NCI-H69 (cell line): ENCODE results near the gene FARSA.
"Not testable (repeated sequence)": the region's sequence is repeated elsewhere in the genome, so short reads cannot be mapped to it uniquely, and the experiment has no call there.

ENCODE experiments used
- DNase-seq: peaks from one replicate; lab custom pipeline; 2025; lab: John Stamatoyannopoulos, UW

FARSA gene

DNA sequence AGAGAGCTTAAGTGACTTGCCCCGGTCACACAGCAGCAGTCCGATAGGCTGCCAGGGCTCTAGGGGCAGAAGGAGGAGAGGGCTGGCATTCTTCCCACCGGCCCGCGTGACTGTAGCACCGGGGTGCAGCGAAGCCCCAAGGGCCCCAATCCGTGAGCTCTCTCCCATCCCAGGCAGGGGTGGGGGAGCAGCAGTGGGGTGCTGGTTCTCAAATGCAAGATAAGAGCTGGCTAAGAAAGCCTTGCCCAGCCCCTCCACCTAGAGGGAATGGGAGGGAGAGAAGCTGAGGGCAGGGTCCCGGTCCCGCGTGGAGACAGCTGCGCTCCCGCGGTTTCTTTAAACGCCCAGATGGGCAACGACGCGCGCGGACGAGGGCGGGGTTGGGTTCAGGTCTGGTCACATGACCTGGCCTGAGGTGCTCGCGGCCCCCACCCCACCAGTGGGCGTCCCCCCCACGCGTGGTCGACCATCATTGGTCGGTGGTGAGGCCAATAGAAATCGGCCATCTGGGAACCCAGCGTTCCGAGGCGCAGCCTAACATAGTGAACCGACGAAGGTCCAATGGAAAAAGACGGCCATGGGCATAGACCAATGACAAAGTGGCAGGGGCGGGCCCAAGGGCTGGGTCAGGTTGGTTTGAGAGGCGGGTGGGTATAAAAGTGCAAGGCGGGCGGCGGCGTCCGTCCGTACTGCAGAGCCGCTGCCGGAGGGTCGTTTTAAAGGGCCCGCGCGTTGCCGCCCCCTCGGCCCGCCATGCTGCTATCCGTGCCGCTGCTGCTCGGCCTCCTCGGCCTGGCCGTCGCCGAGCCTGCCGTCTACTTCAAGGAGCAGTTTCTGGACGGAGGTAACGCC is 4.6 kb upstream of the FARSA start, which contains the start of gene CALR:
Gene CALR (plus strand): TSS at position 683 of the 852 bp plus-strand sequence. CDS start 71 bp downstream, at position 754.
- DNase-seq = peak; percentile 100

DNA sequence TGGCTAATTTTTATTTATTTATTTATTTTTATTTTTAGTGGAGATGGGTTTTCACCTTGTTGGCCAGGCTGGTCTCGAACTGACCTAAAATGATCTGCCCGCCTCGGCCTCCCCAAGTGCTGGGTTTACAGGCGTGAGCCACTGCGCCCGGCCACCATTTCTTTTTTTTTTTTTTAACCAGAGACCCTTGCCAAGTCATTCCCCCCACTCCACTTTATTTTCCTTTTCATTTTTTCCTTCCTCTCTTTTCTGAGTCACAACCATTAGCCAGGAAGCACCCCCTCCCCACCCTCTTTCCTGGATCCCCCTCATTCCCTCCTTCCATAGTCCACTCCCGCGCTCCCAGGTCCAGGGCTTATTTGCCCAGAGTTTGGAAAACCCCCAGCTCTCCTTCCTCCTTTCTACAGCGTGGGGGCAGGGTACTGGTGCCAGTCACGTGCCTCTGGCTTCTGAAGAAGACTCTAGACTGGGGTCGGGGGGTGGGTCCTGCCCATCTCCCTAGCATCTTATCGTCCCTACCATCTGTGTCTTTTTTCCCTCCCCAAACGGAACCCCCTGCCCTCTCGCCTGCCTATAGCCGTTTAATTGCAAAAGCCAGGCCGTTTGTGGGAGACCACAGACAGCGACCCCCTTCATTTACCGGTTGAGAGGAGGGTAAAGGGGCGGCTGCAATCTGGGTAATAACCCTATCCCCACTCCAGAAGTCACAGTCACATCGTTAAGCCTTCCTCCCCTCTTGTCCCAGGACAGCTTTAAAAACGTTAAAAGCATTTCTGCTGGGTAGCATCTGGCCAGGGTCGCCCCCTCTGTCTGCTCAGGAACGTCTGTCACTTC is 3.8 kb upstream of the FARSA start:
- peak; percentile 93 for DNase-seq

DNA sequence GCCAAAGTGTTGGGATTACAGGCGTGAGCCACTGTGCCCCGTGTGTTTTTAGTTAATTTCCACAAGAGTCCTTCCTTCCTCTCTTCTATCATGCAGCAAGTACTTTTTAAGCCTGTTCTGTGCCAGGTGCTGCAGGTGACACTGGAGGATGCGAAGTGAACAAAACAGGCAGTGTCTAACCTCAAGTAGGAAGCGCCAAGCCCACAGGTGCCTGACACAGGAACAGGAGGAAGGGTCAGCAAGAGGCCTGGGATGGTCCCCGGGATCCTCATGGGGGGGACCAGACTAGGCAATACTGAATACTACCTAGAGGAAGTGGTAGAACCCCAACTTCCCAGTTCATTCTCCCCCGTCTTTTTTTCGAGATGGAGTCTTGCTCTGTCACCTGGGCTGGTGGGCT is 3.1 kb upstream of the FARSA start:
- DNase-seq = peak; percentile 44

DNA sequence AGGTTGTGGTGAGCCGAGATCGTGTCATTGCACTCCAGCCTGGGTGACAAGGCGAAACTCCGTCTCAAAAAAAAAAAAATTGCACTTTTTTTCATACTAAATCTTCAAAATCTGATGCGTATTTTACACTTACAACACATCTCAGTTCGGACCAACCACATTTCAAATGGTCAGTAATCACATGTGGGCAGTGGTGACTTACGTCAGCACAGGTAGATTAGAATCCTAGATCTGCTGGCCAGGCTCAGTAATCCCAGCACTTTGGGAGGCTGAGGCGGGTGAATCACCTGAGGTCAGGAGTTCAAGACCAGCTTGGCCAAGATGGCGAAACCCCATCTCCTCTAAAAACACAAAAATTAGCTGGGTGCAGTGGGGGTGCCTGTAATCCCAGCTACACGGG is 1.6 kb upstream of the FARSA start:
- no peak for DNase-seq

DNA sequence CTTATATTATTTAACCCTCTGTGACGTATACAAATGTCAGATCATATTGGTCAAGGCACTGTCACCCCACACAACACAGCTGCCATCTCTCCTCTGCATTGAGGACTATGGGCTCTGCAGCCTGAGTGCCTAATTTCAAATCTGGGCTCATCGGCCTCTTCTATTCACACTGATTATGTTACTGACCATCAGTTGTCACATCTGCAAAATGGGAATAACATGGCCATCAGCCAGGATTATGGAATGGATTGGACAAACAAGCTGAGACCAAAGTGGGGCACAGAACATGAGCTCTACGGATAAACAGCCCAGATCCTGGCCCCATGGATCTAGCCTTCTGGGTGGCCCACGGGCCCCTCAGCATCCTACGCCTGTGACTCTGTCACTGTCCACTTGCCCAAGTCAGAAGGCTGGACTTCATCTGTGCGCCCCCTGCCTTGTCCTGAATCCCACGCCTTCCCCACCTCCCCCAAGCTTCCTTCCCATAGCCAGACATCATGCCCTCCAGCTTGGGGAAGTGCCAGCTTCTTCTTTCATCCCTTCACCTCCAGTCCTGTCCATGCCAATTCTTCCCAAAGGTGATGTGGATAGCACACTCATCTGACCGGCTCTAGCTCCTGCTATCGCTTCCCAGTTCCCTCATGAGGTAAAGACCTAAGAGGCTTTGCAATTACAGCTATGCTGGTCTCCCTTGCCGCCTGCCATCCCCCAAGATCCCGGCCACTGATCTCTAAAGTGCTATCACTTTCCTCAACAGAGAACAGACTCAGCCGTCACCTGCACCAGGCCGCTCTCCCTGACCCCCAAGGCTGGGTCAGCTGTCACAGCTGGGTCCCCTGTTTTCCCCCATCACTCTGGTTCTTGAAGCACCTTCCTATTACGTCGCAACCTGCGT is 872 bp downstream of the FARSA start:
- DNase-seq = no peak

DNA sequence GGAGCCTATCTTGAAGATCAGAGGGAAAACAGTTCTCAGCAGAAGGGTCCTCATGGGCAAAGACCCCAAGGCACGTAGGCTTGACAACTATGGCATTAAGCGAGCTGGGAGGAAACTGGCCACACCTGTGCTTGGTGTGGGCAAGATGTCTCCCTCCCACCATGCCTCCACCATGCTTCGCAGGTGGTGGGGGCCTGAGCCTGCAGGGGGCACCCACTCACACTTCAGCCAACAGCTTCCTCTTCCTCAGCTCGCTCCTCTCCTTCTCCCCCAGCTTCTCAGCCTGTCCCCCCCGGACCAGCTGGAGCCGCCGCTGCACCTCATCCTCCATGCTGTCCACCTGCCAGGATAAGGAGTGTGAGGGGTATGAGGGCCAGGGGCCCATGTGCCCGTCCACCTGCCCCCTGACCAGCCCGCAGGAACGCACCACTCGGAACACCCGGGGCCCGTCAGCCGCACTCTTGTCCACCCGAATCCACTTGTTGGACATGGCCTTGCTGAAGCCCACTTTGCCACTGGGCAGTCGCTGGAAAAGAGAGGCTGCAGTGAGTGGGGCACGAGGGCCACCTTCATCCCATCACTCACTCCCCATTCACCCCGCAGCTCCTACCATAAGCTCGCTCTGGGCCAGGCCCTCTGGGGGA is 3.4 kb downstream of the FARSA start:
- DNase-seq = no peak

DNA sequence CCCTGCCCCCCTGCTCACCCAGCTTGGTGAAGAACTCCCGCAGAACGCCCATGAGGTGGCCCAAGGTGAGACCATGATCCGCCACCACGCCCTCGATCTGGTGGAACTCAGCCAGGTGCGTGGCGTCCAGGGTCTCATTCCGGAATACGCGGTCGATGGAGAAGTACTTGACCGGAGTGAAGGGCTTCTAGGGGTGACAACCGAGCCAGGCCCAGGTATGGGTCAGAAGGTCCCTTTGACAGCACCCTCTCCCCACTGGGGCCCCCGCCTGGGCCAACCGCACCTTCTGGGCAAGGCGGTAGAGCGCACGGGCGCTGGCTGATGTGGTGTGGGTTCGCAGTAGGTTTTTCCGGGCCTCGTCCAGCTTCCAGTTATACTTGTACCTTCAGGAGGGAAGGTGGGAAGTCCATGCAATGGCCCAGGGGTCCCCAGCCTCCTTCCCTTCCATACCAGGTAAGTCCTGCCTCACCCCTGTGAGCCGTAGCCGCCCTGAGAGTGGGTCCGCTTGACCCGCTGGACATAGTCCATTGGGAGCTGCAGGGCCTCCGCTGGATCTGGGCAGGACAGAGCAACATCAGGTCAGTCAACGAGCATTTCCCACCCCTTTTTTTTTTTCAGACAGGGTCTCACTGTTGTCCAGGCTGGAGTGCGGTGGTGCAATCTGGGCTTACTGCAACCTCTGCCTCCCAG is 8.7 kb downstream of the FARSA start:
- no peak for DNase-seq

DNA sequence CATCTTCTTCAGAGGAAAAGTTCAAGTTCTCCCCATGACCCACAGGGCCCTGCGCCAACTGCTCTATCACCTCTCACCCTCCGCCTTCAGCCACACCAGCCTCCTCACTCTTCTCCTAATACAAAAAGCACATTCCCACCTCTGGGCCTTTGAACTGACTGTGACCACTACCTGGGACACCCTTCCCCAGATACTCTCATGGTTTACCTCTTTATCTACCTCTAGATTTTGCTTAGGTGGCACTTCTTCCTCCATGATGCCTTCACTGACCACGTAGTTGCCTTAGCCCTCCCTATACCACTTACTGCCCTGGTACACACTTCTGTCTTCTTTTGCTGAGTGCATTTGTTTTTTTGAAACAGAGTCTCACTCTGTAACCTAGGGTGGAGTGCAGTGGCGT is 10.6 kb downstream of the FARSA start:
- DNase-seq = no peak

DNA sequence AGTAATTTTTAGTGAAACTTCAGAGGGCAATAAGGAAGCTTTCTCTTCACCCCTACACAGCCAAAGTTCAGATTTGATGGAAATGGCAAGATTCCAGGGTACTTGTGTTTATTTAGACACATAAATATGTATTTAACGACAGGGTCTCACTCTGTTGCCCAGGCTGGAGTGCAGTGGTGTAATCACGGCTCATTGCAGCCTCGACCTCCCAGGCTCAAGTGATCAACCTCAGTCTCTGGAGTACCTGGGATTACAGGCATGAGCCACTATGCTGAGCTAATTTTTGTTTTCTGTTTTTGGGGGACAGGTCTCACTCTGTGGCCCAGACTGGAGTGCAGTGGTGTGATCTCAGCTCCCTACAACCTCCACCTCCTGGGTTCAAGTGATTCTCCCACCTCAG is 12.5 kb downstream of the FARSA start:
- no peak for DNase-seq

DNA sequence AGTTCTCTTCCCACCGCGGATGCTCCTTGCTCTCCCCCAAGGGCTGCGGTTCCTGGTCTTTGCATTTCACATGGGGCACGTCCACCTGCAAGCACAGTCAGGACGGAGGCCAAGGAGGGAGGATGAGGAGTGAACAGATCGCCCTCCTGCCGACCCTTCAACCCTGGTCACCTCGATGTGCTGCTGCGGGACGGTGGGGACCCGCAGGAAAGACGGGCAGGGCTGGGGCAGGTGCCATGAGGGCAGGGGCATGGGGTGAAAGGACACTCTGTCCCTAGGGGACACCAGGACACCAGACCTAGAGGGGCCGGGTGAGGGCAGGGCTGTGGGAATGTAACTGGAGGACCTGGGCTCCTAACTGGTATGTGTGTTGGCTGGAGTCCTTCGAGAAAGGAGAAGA is 15.3 kb downstream of the FARSA start:
- DNase-seq = no peak

DNA sequence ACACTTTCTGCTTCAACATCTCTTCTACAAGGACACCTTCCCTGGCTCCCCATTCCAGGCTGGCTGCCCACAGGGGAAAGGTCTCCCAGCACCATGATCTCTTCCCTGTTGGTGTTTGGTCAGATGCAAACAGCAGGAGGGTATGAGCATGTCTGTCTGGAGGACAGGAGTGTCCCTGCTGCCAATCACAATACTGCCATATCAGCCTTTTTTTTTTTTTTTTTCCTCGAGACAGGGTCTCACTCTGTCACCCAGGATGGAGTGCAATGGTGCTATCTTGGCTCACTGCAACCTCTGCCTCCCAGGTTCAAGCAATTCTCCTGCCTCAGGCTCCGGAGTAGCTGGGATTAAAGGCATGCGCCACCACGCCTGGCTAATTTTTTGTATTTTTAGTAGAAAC is 17.7 kb downstream of the FARSA start:
- not testable (repeated sequence) for DNase-seq

DNA sequence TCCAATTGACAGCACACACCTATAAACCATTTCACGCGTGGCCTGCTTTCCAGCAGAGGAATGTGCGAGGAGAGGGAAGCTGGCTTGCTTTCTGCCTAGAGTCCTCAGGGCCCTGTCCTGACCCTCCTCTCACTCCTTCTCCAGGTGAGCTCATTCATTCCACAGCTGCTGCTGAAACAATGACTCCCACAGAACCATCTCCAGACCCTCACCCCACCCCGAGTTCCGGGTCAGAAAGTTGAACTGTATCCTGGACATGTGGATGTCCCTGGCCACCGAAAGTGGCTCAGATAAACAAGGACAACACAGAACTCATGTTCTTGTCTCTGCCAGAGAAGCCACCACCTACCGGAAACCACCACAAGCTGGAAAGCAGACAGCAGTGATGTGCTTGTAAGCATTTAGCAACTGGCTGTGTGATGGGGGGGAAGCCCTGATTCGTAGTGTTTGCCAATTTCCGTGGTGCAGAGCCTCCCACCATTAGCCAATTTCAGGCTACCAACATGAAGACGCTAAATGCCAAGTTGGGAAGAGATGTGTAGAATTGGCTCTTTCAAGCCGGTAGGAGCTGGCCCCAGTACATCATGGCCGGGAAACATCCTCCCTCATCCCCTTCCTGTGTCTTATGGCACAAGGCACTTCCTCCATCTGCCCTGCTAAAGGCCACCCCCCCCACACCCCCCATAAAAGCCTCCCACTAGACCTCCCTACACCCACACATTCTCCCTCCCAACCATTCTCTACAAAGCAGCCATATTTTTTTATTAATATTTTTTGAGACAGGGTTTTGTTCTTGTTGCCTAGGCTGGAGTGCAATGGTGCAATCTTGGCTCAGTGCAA is 19.4 kb downstream of the FARSA start:
- peak; percentile 64 for DNase-seq

DNA sequence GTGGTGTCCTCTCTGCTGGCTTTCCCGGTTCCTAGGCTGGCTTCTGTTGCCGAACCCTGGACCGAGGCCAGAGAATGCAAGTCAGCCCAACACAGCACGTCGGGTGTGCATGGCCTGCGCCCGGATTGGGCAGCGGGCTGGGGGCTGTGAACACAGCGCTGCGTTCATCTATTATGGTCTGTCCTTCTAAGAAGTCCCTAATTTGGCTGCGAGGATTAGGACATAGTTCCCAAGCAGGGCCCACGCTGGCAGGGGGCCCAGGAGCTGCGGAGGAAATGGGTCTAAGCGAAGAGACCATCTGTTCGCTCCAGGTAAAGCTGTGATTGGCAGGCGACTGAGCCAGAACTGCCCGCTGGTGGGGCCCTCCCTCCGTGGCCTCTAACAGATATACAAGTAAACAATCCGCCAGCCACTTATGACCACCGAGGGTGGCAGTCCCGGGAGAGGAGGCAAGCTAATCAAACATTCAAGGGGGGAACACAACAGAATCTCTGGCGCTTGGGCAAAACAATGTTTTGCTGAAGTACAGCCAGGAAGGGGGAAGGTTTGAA is 20.4 kb downstream of the FARSA start:
- peak; percentile 100 for DNase-seq

DNA sequence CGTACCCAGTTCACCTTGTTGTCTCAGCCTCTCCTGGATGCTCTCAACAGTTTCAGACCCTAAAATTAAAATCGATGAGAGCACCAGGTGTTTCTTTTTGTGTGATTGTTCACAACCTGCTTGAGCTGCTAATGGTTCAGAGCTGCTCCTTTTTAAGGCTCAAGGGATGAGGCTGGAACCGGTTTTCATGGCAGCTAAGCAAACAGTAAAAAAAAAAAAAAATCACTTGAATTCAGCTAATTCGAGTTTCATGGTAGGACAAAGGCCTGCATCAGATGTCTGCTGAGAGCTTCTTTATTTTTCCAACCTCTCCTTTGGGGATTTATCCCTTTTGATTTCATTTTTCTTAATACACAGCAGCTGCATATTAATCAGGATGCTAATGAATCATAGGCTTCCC is 20.9 kb downstream of the FARSA start:
- peak; percentile 92 for DNase-seq

DNA sequence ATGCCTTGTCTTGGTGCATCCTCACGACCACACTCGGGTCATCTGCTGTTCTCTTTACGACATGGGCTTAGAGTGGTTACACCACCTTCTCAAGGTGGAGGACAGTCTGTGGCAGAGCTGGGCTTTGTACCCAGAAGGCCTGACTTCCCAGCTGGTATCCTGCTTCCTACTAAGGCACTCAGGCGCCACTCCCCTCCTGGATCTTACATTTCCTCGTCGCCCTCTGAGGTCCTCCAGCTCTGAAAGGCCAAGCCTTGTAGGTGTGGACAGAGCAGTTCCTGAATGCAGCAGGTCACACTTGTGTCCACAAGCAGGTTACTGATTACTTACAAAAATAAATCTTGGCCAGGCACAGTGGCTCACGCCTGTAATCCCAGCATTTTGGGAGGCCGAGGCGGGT is 26.3 kb downstream of the FARSA start:
- DNase-seq = no peak

DNA sequence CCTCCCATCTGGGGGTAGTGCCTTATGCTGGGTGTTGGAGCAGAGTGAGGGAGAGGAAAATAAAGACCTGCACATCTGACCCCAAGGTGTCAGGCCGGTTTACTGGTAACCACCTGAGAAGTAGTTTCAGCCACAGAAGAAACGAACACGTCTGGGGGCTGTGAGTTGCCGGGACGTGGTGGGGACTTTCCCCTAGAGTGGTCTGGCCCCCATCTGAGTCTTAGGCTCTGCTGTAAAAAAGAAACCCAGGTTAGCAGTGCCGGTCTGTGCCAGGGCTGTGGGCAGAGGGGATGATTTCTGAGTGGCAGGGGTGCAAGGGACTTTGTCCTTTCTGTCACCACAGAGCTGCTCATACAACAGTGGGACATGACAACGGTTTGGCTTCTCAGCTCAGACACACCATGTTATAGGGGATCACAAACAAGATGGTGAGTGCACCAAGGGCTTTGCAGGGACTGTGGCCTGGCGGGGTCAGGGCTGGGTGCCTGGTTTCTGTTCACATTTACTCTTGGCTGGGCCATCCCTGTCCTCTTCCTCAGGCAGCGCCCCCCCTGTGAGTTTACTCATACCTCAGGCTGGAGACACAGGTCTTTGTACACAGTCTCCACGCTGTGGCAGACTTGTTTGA is 33.5 kb downstream of the FARSA start:
- DNase-seq = no peak

DNA sequence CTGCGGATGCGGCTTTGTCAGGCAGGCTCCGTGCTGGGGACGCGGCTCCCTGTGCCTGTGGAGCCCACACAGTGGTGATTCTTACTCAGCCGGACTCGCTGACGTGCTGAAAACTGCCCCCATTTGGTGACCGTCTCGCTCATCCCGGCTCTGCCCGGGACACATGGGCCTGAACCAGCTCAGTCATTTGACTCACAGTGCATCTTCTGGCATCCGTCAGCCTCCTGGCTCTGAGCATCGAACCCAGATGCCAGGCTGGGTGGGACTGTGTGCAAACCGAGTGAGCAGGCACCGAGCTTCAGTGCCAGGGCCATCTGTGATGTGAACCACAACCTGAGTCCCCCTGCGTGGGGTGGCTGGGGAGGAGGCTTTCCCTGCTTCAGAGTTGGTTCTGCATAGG is 37.1 kb downstream of the FARSA start:
- DNase-seq = no peak

DNA sequence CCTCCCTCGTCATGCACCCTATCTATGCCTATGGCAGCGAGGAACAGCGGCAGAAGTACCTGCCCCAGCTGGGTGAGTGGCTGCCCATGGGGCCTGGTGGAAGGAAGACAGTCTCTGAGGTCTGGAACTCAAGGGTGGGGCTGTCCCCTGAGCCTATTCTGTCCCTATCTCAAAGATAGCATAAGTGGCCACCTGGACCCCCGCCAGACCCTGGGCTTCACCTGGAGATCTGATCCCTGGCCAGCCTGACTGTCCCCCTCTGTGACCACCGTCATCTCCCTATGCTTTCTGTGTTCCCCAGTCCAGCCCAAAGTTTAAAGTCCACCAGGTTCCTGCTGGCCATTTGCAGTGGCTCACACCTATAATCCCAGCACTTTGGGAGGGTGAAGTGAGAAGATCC is 39.9 kb downstream of the FARSA start:
- no peak for DNase-seq

DNA sequence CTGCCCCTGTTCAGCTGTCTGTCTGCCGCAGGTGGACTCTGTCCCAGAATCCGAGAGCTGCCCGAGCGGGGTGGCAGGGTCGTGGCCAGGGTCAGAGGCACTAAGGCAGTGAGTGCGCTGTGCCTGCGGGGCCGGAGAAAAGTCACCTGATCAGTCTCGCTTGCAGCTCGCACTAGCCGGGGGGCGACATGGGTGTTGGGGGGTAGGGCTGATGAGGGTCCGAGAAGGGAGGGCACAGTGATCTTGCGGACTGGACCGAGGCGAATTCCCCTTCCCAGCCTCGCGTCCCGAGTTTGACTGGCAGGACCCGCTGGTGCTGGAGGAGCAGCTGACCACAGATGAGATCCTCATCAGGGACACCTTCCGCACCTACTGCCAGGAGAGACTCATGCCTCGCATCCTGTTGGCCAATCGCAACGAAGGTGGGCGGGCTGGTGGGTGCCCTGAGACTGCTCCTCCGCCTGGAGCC is 41.9 kb downstream of the FARSA start:
- DNase-seq = peak; percentile 33
